ENCODE measurements around the gene B3GALNT2. TPM values are rescaled to one million over a fixed set of nuclear protein-coding genes. Genes with fewer than 3 reads are reported as not detected.

B3GALNT2 gene
- total RNA-seq = 25.1 and 34.7 TPM in 2 replicates

GRCh38 chr1:235504122-235504493, at the start of gene B3GALNT2:
Gene B3GALNT2, minus strand, starts transcription at chr1:235504452. Its CDS starts 200 bp downstream, at chr1:235504252.

Small RNAs within 50 kb of the gene (small RNA-seq; reads per million reads assigned to genes)
- not detected for gene MTCO3P46
- gene MTND4LP21 = not detected
- not detected for gene RPS21P1

Other genes with a start within 250 kb of the B3GALNT2 start
- 18.9 and 42.4 TPM in 2 replicates for gene ARID4B, start 176.3 kb downstream of the B3GALNT2 start, total RNA-seq
- 22.4 and 32.4 TPM in 2 replicates for gene GGPS1, start 175.9 kb downstream of the B3GALNT2 start, total RNA-seq
- gene TBCE, start 137.0 kb downstream of the B3GALNT2 start, total RNA-seq = 15.3 and 19.2 TPM in 2 replicates
- 1.2 and 2.4 TPM in 2 replicates for gene GNG4, start 145.3 kb upstream of the B3GALNT2 start, total RNA-seq